Stimulated activated CD8-positive, alpha-beta memory T cell treated with anti-CD3 and anti-CD28 coated beads, Interleukin-4, amount 100 ng/mL, for 1 hour (primary cell): ENCODE measurements around the gene ZNF549.
"Not testable (repeated sequence)": the region's sequence is repeated elsewhere in the genome, so short reads cannot be mapped to it uniquely, and the experiment has no call there.

Experiments
- DNase-seq, 2 donors: peaks; one replicate each; pipeline ENCODE4 v3.0.0-alpha.2; 2020; ENCODE audit warnings: low read depth in 2 of 2, low spot score in 1 of 2

The ZNF549 gene

DNA sequence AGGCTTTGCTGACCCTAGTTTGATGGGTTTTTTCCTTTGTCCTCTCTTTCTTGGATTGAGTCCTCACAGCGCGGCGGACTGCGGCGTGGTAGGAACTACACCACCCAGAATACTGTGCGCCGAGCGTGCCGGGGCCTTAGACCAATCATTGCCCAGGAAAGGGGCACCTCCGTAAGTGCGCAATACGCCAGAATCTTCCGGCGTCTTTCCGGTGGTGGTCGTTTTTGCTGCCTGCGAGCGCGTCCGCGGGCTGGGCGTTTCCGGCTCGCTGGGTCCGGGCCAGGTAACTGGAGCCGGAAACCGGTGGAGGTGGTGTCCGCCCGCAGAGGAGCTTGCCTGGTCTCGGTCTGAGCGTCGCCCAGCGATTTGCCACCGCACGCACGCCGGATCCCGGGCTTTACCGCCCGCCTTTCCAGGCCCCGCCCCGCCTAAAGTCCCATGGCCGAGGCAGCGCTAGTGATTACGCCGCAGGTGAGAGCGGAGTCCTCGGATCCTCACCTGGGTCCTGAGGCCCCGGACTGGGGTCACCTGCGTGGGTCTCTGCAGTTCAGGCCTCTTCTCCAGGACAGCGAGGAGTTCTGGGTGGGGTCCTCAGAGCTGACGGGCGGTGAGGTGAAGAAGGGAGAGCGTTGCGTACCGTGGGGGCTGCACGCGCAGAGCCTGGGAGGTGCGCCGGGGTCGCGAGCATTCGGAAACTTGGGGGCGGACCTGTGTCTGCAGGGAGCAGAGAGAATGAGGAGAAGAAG is at the start of gene ZNF549:
ZNF549 (plus strand) TSS at position 221 of the 746 bp plus-strand sequence; CDS start at position 439, 218 bp downstream.
- peak; percentile 73 to 79 for DNase-seq

DNA sequence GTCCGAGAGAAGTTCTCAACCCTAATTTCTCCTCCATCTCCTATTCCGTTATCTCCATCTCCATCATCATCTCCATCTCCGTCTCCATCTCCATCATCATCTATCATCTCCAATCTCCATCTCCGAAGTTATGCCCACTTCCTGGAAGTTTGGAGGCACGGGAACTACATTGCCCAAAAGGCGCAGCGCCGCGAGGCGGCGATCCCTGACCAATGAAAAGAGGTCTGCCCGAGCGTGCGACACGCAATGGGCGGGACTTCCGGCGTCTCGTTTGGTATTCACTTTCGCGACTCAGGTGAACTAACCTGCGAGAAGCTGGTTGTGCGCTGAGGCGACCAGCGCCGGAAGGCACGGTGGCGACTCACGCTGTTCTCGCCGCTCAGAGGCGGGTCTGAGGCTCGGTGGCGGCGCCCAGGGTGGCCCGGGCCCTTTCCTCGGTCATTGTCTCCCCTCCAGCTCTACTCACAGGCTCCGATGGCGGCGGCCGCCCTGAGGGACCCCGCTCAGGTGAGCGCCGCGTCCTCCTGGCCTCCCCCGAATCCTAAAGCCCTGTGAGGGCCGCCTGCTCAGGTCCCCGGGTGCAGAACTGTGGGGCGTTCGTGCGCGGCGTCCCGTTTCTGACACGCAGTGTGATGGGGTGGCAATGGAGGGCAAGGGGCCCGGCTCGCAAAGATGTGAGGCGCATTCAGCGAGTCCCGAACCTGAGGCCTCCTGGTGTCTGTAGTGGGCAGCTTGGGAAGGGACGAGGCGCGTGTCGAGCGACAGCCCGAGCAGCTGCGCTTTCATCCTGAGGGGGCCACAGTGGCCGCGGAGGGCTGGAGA is 39.5 kb upstream of the ZNF549 start, which contains the start of gene ZNF419:
ZNF419 (plus strand) TSS at position 274 of the 822 bp plus-strand sequence; CDS start at position 475, 201 bp downstream.
- peak; percentile 88 to 93 for DNase-seq

DNA sequence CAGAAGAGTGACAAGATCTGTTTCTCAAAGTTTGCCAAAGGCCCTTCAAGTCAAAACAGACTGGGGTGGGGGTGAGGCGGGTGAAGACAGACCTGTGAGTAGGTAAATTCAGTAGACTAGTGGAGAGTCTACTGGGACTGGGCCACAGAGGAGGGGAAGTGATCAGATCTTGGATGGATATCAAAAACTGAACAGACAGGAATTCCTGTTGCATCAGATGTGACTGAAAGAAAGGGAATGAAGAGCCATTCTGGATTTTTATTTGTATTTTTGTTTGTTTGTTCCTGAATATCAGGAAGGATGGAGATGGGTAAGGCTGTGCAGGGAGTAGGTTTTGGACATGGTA is 38.9 kb upstream of the ZNF549 start:
- DNase-seq: not testable (repeated sequence)

DNA sequence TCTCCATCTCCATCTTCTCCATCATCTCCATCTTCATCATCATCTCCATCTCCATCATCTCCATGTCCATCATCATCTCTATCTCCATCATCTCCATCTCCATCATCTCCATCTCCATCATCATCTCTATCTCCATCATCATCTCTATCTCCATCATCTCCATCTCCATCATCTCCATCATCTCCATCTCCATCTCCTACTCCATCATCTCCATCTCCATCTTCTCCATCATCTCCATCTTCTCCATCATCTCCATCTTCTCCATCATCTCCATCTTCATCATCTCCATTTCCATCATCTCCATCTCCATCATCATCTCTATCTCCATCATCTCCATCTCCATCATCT is 27.9 kb upstream of the ZNF549 start:
- DNase-seq: not testable (repeated sequence)

DNA sequence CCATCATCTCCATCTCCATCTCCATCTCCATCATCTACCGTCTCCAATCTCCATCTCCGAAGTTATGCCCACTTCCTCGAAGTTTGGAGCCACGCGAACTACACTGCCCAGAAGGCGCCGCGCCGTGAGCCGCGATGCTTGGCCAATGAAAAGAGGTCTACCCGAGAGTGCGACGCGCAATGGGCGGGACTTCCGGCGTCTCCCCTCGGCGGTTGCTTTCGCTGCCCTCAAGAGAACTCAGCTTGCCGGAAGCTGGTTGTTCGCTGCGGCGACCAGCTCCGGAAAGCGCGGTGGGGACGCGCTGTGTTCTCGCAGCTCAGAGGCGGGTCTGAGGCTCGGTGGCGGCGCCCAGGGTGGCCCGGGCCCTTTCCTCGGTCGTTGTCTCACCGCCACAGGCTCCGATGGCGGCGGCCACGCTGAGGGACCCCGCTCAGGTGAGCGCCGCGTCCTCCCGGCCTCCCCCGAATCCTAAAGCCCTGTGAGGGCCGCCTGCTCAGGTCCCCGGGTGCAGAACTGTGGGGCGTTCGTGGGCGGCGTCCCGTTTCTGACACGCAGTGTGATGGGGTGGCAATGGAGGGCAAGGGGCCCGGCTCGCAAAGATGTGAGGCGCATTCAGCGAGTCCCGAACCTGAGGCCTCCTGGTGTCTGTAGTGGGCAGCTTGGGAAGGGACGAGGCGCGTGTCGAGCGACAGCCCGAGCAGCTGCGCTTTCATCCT is 27.3 kb upstream of the ZNF549 start, which contains the start of gene ZNF773:
ZNF773 (plus strand) TSS at position 259 of the 716 bp plus-strand sequence; CDS start at position 402, 143 bp downstream.
- peak; percentile 93 for DNase-seq

GRCh38 chr19:57500400-57500799 is 26.8 kb upstream of the ZNF549 start:
- DNase-seq: not testable (repeated sequence)

- no peak for DNase-seq
Measured at GRCh38 chr19:57506163-57506562, 21.0 kb upstream of the ZNF549 start.

GRCh38 chr19:57511484-57511883 is 15.7 kb upstream of the ZNF549 start:
- DNase-seq: no peak

DNA sequence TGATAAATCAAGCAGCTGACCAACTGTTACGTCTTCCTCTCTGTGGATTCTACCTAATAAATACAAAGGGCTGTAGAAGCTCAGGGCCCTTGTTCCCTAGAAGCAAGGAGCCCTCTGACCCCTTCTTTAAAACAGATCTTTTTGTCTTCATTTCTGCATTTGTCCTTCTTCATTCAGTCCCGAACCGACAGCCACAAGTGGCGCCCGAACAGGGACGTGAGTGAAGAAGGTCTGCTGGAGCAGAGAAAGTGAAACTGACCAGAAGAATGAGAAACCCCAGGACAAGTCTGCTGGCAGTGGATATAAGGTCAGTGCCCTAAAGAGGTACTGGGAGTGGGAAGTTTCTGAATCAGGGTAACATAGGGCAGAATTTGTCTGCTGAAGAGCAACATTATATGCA is 14.3 kb upstream of the ZNF549 start:
- DNase-seq: no peak

DNA sequence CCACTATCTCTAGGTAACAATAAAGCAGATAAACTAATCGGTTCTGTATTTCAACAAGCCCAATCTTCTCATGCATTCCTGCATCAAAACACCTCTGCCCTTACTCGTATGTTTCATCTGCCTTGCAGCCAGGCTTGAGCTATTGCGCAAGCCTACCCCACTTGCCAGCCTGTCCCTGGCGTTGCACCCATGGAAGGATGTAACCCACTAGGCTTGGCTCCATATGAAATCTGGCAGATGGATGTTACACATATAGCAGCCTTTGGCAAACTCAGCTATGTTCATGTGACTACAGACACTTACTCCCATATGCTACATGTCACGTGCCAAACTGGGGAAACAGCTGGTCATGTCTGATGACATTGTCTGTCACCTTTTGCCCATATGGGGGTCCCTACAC is 11.9 kb upstream of the ZNF549 start:
- no peak for DNase-seq

DNA sequence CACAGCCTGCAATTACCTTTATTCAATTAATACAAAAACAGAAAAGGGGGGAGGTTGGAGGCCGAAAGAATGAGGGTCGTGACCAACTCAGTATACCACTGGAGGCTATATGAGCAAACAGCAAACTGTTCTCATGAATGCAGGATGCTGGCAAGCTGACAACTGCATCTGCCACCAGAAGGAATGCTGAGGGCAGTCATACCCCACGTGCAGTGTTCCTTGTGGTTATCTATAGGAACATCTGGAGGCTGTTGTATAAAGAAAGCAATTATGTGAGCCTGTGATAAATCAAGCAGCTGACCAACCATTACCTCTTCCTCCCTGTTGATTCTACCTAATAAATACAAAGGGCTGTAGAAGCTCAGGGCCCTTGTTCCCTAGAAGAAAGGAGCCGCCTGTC is 9.1 kb upstream of the ZNF549 start:
- DNase-seq: not testable (repeated sequence)

DNA sequence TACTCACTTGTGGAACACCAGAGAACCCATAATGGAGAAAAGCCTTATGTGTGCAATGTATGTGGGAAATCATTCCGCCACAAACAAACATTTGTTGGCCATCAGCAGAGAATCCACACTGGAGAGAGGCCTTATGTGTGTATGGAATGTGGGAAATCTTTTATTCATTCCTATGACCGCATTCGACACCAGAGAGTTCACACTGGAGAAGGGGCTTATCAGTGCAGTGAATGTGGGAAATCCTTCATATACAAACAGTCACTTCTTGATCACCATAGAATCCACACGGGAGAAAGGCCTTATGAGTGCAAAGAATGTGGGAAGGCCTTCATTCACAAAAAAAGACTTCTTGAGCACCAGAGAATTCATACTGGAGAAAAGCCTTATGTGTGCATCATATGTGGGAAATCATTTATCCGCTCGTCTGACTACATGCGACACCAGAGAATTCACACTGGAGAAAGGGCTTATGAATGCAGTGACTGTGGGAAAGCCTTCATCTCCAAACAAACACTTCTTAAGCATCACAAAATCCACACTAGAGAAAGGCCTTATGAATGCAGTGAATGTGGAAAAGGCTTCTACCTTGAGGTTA is 10.9 kb downstream of the ZNF549 start:
- DNase-seq: no peak

GRCh38 chr19:57546513-57546912 is 19.4 kb downstream of the ZNF549 start:
- no peak for DNase-seq

DNA sequence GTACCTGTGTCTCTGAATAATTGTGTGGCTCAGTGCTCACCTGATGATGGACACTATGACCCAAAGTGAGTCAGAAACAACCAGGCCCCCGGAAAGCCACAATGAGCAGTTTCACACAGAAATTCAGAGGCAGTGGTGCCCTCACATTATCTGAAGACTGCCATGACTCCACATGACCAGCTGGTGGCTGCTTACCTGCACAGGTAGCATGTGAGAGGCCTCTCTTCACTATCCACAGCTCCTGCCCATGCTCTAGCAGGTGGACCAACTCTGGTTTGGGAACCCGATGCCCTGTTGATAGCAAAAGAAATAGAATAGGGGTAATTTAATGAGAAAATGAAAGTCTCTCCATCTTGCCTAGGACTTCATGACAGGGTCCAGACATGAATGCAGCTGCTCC is 25.3 kb downstream of the ZNF549 start:
- no peak for DNase-seq

DNA sequence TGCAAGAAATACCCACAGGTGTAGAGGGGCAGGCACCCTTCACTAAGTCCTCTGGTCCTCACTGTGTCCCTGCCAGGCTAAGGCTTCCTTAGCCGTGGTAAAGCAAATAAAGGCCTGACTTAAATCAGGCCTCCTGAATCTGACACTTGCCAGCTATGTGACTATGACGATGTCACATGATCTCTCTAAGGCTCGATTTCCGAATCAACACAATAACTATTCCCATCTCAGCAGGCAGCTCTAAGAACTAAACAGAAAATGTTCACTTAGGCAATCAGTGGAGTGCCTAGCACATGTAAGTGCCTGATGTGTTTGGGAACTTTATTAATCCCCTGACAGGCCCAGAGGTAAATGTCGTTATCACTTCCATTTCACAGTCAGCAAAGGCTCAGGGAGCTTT is 30.5 kb downstream of the ZNF549 start:
- no peak for DNase-seq

DNA sequence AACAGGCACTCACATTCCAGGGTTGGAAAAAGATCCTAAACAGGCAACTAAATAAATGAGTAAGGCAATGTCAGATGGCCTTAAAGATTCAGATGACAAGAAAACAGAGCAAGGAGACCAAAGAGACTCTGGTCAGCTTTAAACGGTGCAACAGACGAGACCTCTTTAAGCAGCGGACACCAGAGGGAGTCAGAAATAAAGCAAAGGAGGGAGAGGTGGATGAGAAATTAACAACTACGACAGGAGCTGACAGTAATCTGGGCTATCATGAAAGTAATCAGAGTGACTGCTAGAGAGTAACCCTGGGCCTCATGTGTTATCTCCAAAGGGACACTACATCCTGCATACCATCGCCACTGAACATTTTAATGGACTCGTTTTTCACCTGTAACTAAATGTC is 31.4 kb downstream of the ZNF549 start:
- no peak for DNase-seq

DNA sequence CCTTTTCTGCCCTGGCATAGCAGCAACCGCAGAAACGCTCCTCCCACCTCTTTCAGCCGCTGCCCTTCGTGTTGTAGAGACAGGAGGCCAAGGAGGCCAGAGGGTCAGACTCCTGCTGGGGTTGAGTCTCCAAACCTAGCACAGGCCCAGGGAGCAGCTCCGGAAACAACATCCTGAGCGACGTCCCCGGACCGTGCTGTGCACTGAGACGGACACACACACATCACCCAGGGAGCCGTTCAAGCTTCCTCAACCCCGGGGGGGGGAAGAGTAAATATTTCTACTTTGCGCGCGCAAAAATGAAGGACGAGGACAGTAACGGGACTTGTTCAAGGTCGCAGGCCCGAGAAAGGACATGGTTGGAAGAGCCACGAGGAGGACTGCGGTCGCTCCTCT is 31.9 kb downstream of the ZNF549 start:
- no peak for DNase-seq

- DNase-seq: peak; percentile 65 to 76
Measured at GRCh38 chr19:57559404-57560025, 32.4 kb downstream of the ZNF549 start, which contains the start of gene ZNF550. ZNF550 (minus strand) TSS chr19:57559863; CDS start chr19:57559682, 181 bp downstream.

- no peak for DNase-seq
Measured at GRCh38 chr19:57560049-57560491, 32.9 kb downstream of the ZNF549 start.

DNA sequence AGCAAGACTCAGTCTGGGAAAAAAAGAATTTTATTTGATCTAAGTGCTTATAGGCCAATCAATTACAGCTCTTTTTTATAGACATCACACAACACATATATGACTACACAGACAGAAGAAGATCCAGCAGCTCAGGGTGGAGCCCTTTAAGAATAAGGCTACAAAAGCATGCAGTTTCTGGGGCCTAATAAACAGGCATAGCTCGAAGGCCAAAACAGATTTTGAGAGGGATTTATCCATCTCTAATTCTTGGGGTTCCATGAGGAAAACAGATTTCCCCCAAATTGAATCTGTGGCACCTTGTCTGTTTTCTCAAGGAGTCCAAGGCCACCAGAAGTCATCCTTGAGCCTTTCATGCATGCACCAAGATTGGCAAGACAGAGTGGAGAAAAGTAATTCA is 36.4 kb downstream of the ZNF549 start:
- no peak for DNase-seq
